Femur (tissue), 1 donor: ENCODE measurements around the gene ADAM22.
A peak's percentile ranks its signal among the peaks of the same experiment; 100 is the strongest.
"Not testable (repeated sequence)": the region's sequence is repeated elsewhere in the genome, so short reads cannot be mapped to it uniquely, and the experiment has no call there.

Experiments
- DNase-seq: peaks from one replicate; pipeline ENCODE4 v3.0.0-alpha.2; 2017

ADAM22 gene

GRCh38 chr7:87933953-87934698 is at the start of gene ADAM22:
TSS of gene ADAM22 (plus strand) at chr7:87934251. CDS start at chr7:87934466, 215 bp downstream.
- DNase-seq: peak; percentile 94

- DNase-seq: no peak
Measured at GRCh38 chr7:87885018-87885417, 49.0 kb upstream of the ADAM22 start.

- no peak for DNase-seq
Measured at GRCh38 chr7:87886875-87887274, 47.2 kb upstream of the ADAM22 start.

- no peak for DNase-seq
Measured at GRCh38 chr7:87895363-87895762, 38.7 kb upstream of the ADAM22 start.

- no peak for DNase-seq
Measured at GRCh38 chr7:87899255-87899654, 34.8 kb upstream of the ADAM22 start.

- not testable (repeated sequence) for DNase-seq
Measured at GRCh38 chr7:87907136-87907906, 26.7 kb upstream of the ADAM22 start.

- not testable (repeated sequence) for DNase-seq
Measured at GRCh38 chr7:87908814-87909213, 25.2 kb upstream of the ADAM22 start.

- DNase-seq: no peak
Measured at GRCh38 chr7:87912121-87912520, 21.9 kb upstream of the ADAM22 start.

- no peak for DNase-seq
Measured at GRCh38 chr7:87918740-87919139, 15.3 kb upstream of the ADAM22 start.

- no peak for DNase-seq
Measured at GRCh38 chr7:87919875-87920274, 14.2 kb upstream of the ADAM22 start.

GRCh38 chr7:87920578-87920977 is 13.5 kb upstream of the ADAM22 start:
- DNase-seq: no peak

GRCh38 chr7:87922759-87923395 is 11.2 kb upstream of the ADAM22 start:
- not testable (repeated sequence) for DNase-seq

GRCh38 chr7:87926581-87927461 is 7.2 kb upstream of the ADAM22 start:
- peak; percentile 71 for DNase-seq

- no peak for DNase-seq
Measured at GRCh38 chr7:87933605-87933952, 472 bp upstream of the ADAM22 start.

GRCh38 chr7:87934699-87935383 is 790 bp downstream of the ADAM22 start:
- DNase-seq: peak; percentile 40

GRCh38 chr7:87935384-87935706 is 1.3 kb downstream of the ADAM22 start:
- no peak for DNase-seq

GRCh38 chr7:87941138-87941537 is 7.1 kb downstream of the ADAM22 start:
- no peak for DNase-seq

- no peak for DNase-seq
Measured at GRCh38 chr7:87944547-87944946, 10.5 kb downstream of the ADAM22 start.

GRCh38 chr7:87945926-87946325 is 11.9 kb downstream of the ADAM22 start:
- DNase-seq: not testable (repeated sequence)

- DNase-seq: no peak
Measured at GRCh38 chr7:87948371-87948770, 14.3 kb downstream of the ADAM22 start.

- no peak for DNase-seq
Measured at GRCh38 chr7:87959336-87959735, 25.3 kb downstream of the ADAM22 start.

- no peak for DNase-seq
Measured at GRCh38 chr7:87960239-87960638, 26.2 kb downstream of the ADAM22 start.
